NT2/D1 (cell line): ENCODE measurements around the gene GTSE1.

Source experiments
- DNase-seq: peaks from one replicate; pipeline ENCODE4 v3.0.0-alpha.2; 2011; ENCODE audit warnings: low read depth, low spot score
- H3K27me3 ChIP-seq: 2 replicates; pipeline ENCODE4 v1.6.0; 2011; ENCODE audit warnings: mild to moderate bottlenecking; ENCODE audit not compliant: insufficient read length, insufficient read depth
- H3K36me3 ChIP-seq: 2 replicates; pipeline ENCODE4 v1.6.1; 2011; ENCODE audit warnings: mild to moderate bottlenecking, low read length, mixed read lengths; ENCODE audit not compliant: insufficient read depth, insufficient read length
- H3K4me1 ChIP-seq: 2 replicates; pipeline ENCODE4 v1.5.1; 2011; ENCODE audit not compliant: insufficient read depth, insufficient read length
- H3K4me3 ChIP-seq: 2 replicates; pipeline ENCODE4 v1.5.1; 2011; ENCODE audit warnings: low read depth; ENCODE audit not compliant: insufficient read length
- H3K9ac ChIP-seq: 2 replicates; pipeline ENCODE4 v1.6.0; 2011; ENCODE audit warnings: low read depth; ENCODE audit not compliant: insufficient read length
- H3K9me3 ChIP-seq: 2 replicates; pipeline ENCODE4 v1.5.1; 2011; ENCODE audit warnings: mild to moderate bottlenecking, low read length; ENCODE audit not compliant: insufficient read depth
- SUZ12 ChIP-seq: IDR thresholded peaks from 2 replicates; pipeline ENCODE4 v1.6.1; 2011; ENCODE audit not compliant: insufficient read length, insufficient read depth; ENCODE audit errors: extremely low read depth
- YY1 ChIP-seq: IDR thresholded peaks from 2 replicates; pipeline ENCODE4 v1.6.1; 2011; ENCODE audit not compliant: insufficient read length, insufficient read depth
- ZNF274 ChIP-seq: IDR thresholded peaks from 2 replicates; pipeline ENCODE4 v1.6.1; 2011; ENCODE audit warnings: mild to moderate bottlenecking, low read depth, low read length

Gene GTSE1

GRCh38 chr22:46374663-46375474 lies 78.2 kb downstream of the GTSE1 start:
- TF ChIP-seq SUZ12: no peak
- TF ChIP-seq YY1: no peak
- TF ChIP-seq ZNF274: no peak
- H3K9me3 ChIP-seq: peaks cover 16% of the 10 kb centered on the region
- no peaks in the 10 kb centered on the region for H3K27me3 ChIP-seq
- DNase-seq: no peak
- no peak overlapping the region for H3K9ac ChIP-seq
- peaks cover 15% of the 10 kb centered on the region for H3K4me1 ChIP-seq
- peaks cover 10% of the 10 kb centered on the region for H3K36me3 ChIP-seq
- H3K4me3 ChIP-seq: no peak overlapping the region

GRCh38 chr22:46376111-46376510 lies 79.4 kb downstream of the GTSE1 start:
- Histone ChIP-seq H3K9ac (no peak overlapping the region), H3K4me3 (no peak overlapping the region), H3K36me3 (peaks cover 18% of the 10 kb centered on the region), H3K4me1 (peaks cover 15% of the 10 kb centered on the region), H3K27me3 (no peaks in the 10 kb centered on the region), H3K9me3 (peaks cover 16% of the 10 kb centered on the region)
- TF ChIP-seq YY1 (no peak), ZNF274 (no peak), SUZ12 (no peak)
- DNase-seq: no peak

GRCh38 chr22:46376908-46377524 lies 80.3 kb downstream of the GTSE1 start:
- Histone ChIP-seq H3K4me1 (peaks cover 19% of the 10 kb centered on the region), H3K27me3 (no peaks in the 10 kb centered on the region)

GRCh38 chr22:46377525-46378425 lies 81.1 kb downstream of the GTSE1 start:
- Histone ChIP-seq H3K36me3 (peaks cover 15% of the 10 kb centered on the region), H3K4me3 (no peak overlapping the region), H3K4me1 (peaks cover 19% of the 10 kb centered on the region), H3K27me3 (no peaks in the 10 kb centered on the region), H3K9me3 (peaks cover 16% of the 10 kb centered on the region), H3K9ac (peak overlapping the region; percentile 21)
- no peak for TF ChIP-seq ZNF274
- TF ChIP-seq SUZ12: no peak
- TF ChIP-seq YY1: no peak
- DNase-seq: peak; percentile 63

More at GRCh38 chr22:46376908-46377524, 80.3 kb downstream of the GTSE1 start:
- Histone ChIP-seq H3K9ac (no peak overlapping the region), H3K36me3 (peaks cover 18% of the 10 kb centered on the region), H3K9me3 (peaks cover 16% of the 10 kb centered on the region), H3K4me3 (no peak overlapping the region)
- no peak for DNase-seq
- TF ChIP-seq YY1 (no peak), ZNF274 (no peak), SUZ12 (no peak)

GRCh38 chr22:46378426-46379065 lies 81.9 kb downstream of the GTSE1 start:
- Histone ChIP-seq H3K9ac (peak overlapping the region; percentile 21), H3K4me1 (peaks cover 19% of the 10 kb centered on the region), H3K27me3 (no peaks in the 10 kb centered on the region), H3K9me3 (peaks cover 16% of the 10 kb centered on the region), H3K36me3 (peaks cover 12% of the 10 kb centered on the region), H3K4me3 (no peak overlapping the region)
- TF ChIP-seq ZNF274 (no peak), YY1 (no peak), SUZ12 (no peak)
- no peak for DNase-seq

GRCh38 chr22:46379066-46379930 lies 82.6 kb downstream of the GTSE1 start:
- peaks cover 19% of the 10 kb centered on the region for H3K4me1 ChIP-seq
- no peak overlapping the region for H3K4me3 ChIP-seq
- no peaks in the 10 kb centered on the region for H3K27me3 ChIP-seq
- H3K36me3 ChIP-seq: peaks cover 12% of the 10 kb centered on the region
- peak overlapping the region; percentile 21 for H3K9ac ChIP-seq
- TF ChIP-seq SUZ12 (no peak), ZNF274 (no peak), YY1 (no peak)
- no peak for DNase-seq
- H3K9me3 ChIP-seq: peaks cover 16% of the 10 kb centered on the region
